ENCODE data around the gene CACNA2D3.
"Not testable (repeated sequence)": the region's sequence is repeated elsewhere in the genome, so short reads cannot be mapped to it uniquely, and the experiment has no call there.

Gene CACNA2D3

DNA sequence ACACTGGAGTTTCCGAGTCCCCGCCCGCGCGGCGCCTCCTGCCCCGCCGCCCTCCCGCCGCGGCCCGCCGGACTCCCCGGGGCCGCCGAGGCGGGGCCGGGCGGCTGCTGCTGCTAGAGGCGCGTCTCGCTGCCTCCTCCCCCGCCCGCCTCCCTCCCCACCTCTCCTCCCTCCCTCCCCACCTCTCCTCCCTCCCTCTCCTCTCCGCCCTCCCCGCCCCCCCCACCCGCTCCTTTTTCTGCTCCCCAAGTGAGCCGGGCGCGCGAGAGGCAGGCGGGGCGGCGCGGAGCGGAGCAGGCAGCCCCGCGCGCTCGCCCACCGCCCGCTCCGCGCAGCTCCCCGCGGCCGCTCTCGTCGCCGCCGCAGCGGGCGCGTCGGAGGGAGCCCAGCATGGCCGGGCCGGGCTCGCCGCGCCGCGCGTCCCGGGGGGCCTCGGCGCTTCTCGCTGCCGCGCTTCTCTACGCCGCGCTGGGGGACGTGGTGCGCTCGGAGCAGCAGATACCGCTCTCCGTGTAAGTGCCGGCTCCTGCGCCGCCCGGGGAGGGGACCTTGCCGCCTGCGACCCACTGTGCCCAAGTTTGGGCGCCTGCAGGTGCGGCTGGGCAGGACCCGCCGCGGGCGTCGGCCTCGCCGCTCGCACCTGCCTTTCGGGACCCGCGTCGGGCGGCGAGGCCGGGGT lies at the start of gene CACNA2D3:
Gene CACNA2D3, plus strand, starts transcription at position 229 of the 679 bp plus-strand sequence.
- peak; percentile 35 for DNase-seq

DNA sequence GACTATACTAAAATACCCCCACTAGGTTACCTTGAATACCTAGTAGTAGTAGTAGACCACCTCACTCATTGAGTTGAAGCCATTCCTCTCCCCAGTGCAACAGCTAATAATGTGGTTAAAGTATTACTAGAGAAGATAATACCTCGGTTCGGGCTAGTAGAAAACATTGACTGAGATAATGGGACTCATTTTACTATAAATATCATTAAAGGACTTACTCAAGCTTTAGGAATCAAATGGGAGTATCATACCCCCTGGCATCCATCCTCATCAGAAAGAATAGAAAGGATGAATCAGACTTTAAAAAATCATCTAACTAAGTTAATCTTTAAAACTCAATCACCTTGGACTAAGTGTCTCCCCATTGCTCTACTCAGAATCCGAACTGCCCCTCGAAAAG lies 49.0 kb upstream of the CACNA2D3 start:
- no peak for DNase-seq

- no peak for DNase-seq
Measured at GRCh38 chr3:54079314-54079713, 43.0 kb upstream of the CACNA2D3 start.

DNA sequence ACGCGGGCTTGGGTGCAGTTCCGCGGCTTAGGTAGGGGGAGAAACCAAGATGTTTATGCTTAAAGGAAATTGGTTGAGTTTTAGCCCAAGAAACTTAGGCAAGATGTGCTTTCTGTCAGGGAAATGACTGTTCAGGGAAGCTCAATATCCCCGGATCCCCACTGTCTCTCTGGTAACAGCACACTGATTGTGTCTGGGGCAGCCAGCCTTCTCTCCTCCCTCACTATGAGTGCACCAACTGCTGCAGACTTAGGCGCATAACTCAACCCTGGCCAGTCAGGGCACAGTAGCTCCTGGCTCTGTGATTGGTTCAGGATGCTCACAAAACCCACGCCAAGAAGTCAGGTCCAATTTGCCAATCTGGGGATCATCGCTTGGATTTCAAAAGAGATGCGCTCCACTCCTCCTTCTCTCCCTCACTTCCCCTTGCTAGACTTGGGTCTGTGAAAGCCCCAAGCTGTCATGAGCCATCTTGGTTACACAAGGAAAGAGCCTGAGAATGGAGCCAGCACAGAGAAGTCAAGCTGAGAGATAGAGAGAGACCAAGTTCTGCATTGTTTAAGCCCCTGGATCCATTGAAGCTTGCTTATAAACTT lies 42.5 kb upstream of the CACNA2D3 start:
- DNase-seq, result no peak

DNA sequence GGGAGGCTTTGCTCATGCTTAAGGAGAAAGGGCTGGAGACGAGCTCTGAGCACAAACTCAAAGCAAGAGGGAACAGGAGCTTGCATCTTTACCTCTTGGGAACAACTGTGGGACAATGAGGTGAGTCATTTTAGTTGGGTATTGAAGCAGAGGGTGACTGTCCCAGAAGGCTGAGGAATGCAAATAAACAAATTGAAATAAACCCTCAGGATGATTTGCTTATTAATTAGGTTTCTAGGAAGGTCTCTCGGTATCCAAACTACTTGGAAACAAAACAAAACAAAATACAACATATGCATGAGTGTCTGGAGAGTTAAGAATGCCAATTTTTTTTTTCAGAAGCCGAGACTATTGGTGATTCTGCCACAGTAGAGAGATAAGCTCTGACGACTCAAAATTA lies 38.4 kb upstream of the CACNA2D3 start:
- DNase-seq, result no peak

DNA sequence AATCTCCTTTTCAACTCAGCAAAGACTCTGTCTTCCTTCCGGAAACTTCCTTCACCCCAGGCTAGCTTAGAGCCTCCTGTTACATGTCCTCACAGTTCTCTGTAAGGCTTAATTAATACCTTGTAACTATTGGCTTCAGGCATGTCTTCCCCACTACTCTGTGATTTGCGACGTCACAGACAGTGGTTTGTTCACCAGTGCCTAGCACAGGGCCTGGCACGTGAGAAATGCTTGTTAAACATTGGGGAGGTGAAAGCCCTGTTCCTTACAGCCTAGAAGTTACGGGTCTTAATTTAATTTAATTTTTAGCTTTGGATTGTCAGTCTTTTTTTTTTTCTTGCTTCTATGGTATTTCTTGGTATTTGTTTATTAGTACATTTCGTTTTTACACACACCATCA lies 36.4 kb upstream of the CACNA2D3 start:
- no peak for DNase-seq

GRCh38 chr3:54086652-54087405 lies 35.5 kb upstream of the CACNA2D3 start:
- no peak for DNase-seq

DNA sequence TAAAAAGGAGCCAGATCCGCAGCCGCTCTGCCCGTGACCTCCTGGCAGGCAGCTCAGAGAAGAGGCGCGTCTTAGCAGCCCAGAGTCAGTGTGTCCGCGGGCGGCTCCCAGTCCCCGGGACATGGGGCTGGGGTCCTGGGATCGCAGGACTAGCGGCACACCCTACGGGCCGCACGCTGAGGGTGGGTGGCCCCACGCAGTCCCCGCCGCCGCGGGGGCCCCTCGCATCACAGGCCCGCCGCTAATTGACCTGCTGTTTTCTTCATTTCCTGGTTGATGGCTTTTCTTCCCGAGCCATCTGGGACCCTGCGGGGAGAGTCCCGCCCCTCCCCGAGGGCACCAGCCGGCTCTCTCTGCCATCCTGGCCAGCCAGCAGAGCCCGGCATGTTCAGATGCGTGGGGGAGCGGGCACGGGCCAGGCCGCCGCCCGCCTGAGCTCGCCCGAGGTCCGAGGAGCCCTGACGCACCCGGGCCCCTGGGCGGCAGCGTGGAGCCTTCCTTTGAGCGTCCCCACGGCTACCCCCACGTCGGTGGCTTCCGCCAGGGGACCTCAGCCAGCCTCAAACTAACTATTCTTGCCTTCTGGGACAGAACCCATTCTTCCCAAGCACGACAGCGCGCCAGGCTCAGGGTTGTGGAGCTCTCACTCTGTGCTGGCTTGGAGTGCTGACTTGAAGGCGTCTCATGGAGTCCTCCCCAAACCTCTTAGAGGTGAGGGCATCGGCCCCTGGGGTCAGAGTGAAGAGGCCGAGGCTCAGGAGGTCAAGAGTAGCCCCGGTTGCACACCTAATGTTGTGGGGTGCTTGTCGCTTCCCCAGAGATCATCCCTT lies 34.6 kb upstream of the CACNA2D3 start:
- no peak for DNase-seq

GRCh38 chr3:54093491-54094248 lies 28.7 kb upstream of the CACNA2D3 start:
- DNase-seq, result no peak

- no peak for DNase-seq
Measured at GRCh38 chr3:54094926-54095325, 27.4 kb upstream of the CACNA2D3 start.

- DNase-seq, result no peak
Measured at GRCh38 chr3:54099381-54099780, 23.0 kb upstream of the CACNA2D3 start.

GRCh38 chr3:54104084-54104483 lies 18.3 kb upstream of the CACNA2D3 start:
- no peak for DNase-seq

- DNase-seq, result not testable (repeated sequence)
Measured at GRCh38 chr3:54116129-54116528, 6.2 kb upstream of the CACNA2D3 start.

GRCh38 chr3:54120657-54121413 lies 1.5 kb upstream of the CACNA2D3 start:
- DNase-seq, result peak; percentile 43

DNA sequence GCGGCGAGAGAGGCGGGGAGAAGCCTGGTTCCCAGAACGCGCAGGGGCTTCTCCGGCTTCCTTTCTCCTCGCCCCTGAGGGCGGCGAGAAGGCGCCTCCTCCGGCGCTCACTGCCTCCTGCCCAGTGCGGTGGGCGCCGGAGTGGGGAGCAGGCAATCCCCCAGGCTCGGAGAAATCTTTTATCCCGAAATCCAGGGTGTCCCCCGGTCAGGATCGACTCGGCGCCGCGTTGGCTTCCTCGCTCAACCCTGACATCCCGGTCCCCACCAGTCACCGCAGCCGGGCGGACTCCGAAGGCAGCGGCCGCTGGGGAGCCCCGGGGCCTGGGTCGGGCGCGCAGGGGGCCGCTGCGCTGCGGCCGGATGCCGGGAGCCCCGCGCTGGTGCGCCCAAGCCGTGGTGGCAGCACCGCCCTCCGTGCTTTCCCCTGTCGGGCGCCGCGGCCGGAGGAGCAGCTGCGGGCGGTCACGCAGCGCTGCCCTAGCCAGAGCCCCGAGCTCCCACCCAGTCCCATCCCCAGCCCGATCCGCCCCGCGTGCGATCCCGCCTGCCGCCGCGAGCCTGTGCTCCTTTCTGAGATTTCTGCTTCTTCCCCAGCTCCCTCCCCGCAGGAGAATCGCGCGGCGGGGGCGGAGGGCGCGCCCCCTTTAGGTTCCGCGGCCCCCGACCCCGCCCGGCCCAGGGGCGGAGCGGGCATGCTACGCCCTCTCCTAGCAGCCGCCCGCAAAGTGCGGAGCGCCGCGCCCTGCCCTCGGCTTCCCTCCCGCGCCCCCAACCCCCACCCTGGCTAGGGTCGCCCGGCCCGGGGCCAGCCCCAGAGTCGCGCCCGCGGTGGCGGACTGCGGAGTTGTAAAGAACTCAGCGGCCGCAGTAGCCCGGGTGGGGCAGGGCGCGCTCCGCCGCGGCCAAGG lies 683 bp upstream of the CACNA2D3 start:
- DNase-seq, result no peak

DNA sequence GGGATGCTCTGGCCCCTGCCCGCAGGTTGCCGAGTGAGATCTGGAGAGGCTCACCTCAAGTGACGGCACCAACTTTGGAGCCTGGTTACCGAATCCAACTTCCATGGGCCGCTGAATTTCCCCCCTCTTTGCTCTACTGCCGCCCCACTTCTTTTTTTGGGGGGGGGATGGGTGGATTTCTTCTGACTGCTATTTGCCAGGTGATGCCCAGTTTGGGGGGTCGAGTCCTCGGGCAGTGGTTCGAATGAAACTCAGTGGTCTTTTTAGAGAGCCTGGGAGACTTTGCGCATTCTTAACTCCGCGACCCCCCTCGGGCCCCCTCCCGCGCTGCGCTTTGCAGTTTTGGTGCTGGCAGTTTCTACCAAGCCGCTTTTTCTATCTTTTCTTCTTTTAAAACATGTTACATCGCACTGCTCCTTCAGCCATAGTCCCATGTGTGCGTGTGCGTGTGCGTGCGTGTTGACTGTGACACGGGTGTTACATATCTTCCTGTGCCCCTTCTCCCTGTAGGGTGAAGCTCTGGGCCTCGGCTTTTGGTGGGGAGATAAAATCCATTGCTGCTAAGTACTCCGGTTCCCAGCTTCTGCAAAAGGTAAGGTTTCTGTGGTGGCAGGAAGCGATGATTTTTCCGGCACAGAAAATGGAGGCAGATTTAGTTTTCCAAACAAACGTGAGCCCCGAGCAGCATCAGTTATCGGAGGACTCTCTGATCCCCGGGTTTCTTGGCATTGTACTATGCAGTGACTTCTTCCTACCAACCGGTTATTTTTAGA lies 837 bp downstream of the CACNA2D3 start:
- DNase-seq, result no peak

- no peak for DNase-seq
Measured at GRCh38 chr3:54123776-54124196, 1.4 kb downstream of the CACNA2D3 start.

- DNase-seq, result no peak
Measured at GRCh38 chr3:54125300-54125699, 2.9 kb downstream of the CACNA2D3 start.

DNA sequence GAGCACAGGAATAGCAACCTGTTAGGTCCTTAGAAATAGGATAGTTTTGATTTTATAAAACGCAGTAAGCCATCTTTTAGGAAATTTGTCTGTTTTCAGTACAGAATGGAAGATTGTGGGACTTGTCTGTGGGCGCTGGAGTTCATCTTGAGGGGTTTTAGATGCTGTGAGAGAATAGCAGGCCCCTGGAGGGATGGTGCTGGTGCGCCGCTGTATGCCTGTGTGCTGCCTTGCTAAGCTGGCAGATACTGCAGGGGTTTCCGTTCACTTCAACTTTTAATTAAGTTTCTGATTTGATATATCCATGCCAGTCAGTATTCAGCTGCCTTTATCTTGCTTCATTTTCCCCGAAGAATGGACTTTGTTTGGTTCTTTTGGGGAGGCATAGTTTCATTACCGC lies 4.2 kb downstream of the CACNA2D3 start:
- DNase-seq, result no peak

Data from NCI-H1092 treated with DMSO at 0.1 percent for 48 hours (cell line).